SKM-1 treated with dmso at 0.1 percent for 144 hours (cell line): ENCODE results near the gene SMC1B.
"Not testable (repeated sequence)": the region's sequence is repeated elsewhere in the genome, so short reads cannot be mapped to it uniquely, and the experiment has no call there.

ENCODE experiments used
- DNase-seq: peaks from one replicate; lab custom pipeline; 2025; ENCODE audit not compliant: unreplicated experiment; lab: John Stamatoyannopoulos, UW

The SMC1B gene

DNA sequence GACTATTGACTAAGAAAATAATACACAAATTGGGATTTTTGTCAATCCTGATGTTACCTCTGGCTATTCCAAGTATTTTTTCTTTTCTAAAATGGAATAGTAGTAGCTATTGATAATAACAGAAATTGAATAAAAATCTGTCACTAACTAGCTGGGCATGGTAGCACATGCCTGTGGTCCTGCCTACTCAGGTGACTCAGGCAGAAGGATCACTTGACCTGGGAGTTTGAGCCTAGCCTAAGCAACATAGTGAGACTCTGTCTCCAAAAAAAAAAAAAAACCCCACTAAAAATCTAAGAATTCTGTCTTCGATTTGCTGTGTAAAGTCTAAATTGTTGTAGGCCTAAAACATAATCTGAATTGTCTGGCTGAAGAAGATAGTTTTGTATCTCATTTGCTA, 61.4 kb downstream of the SMC1B start:
- DNase-seq: no peak

DNA sequence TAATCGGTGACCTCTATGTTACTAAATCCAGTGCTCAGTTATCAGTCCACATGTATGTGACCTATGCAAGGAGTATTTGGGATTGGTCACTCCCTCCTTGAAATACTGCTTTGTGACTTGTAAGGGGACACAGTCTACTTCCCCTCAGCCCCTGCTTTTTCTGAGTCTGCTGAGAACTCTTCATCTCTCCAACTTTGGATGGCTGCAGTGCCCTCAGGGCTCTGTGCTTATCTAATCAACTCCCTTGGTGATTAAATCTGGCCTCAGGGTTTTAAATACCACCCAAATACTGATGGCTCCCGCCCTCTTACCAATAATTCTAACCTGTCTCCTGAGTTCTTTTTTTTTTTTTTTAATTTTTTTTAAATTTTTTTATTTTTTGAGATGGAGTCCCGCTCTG, 63.5 kb downstream of the SMC1B start:
- no peak for DNase-seq

DNA sequence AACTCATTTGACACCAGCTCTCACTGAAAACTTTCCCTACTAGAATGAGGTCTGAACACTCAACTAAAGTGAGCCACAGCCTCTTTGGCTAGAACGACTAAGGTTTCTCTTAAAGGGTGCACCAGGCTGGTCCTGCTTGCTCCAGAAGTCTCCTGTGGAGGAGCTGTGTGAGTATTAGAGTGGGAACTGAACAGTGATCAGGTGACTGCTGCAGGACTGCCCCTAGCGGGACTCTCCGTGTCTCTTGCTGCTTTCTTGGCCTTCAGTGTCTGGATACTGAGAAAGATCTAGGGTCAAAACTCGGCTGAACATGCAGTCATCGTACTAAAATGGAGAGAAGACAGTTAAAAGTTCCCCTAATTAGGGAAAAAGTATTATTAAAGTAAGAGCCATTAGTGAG, 69.1 kb downstream of the SMC1B start:
- no peak for DNase-seq

DNA sequence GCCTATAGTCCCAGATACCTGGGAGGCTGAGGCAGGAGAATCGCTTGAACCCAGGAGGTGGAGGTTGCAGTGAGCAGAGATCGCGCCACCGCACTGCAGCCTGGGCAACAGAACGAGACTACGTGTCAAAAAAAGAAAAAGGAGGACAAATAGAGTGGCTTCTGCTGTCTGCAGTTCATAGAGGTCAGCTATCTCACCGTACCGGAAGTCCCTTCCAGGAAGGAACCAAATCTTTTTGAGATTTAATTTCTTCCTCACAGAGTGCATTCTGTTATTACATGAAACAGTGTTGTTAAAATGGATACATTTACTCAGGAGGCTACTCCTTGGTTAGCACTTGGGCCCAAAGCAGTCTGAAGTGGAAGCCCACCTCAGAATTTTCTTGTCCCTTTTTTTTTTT, 70.3 kb downstream of the SMC1B start:
- DNase-seq: no peak

DNA sequence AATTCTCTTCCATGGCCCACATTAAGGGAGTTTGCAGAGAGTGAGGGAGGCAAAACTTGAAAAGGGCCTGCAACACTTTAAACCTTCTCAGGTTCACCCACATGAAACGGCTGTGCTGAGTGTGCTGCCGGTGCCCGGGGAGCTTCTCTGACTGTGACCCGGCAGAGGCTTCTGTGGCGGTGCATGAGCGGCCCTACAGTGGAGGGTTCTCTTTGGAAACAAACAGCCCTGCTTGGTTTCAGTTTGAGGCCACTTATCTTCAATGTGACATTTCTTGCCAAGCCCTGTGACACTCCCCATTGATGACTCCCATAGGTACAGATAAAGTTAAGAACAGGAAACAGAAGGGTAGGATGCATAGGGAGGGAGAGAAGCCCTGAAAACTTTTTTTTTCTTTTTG, 71.9 kb downstream of the SMC1B start:
- no peak for DNase-seq

DNA sequence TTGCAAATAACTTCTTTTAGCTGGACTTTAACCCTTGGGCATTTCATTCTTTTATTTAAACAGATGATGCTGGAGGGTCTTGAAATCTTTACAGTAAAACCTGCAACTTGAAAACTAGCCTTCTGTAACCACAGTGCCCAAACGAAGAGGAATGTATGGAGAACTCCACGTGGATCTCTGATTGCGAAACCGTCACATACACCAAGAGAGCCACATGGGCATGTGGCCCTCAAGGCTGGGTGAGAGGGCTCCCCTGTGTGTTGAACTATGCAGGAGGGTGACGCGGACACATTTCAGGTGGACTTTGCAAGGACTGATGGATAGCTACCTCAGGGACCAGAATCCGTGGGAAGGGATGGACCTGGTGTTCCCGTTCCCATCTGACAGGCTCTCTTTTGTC, 73.1 kb downstream of the SMC1B start:
- no peak for DNase-seq

DNA sequence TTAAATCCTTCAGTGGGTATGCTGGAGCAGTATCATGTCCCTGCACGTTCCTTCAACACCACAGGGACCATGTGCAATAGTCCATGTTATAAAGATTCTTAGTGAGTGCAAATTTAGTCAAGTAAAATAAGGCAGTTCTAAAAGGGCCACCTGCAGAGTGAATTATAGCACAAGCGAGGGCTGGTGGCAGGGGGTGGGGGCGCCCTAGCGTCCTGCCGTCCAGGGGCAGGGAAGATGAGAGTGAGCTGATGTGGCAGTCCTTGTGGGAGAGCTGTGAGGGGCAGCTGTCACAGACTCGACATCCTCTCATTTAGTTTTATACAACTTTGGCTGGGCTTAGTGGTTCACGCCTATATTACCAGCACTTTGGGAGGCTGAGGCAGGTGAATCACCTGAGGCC, 74.6 kb downstream of the SMC1B start:
- no peak for DNase-seq

DNA sequence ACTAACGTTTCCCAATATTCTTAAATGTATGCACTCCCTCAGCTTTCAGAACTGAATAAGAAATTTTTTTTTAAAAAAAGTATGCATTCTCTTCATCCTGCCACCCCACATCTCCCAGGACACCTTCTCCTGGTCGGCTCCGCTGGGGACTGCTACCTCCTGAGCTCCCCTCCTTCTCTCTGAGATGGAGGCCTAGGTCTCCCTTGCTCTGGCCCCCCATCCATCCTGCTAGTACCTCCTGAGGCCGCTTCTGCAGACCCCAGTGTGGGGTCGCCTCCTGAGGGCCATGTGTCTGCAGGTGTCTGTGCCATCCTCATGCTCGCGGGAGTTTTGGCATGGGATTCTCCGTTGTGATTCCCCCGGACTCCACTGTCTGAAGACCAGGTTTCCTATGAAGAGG, 75.9 kb downstream of the SMC1B start:
- DNase-seq: no peak

DNA sequence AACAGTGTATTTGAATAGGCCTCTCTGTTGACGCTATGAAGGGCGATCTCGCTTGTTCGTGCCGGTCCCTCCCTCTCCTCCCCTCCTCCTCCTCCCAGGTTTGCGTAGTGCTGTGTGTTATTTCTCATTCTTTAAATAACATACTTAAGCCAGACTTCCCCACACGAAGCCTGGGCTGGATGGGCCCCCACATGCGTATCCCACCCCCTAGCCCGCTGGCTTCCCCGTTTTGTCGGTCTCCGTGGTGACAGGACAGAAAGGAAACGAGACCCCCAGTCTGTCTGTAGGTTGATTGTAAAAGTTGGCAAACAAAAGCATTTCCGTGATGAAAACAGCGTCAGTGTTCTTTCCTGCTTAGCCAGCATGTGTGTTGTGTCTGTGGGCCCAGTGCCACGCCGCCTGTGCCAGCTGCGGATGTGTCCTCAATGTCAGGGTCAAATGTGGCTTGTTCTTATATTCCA, 76.4 kb downstream of the SMC1B start:
- DNase-seq: no peak

DNA sequence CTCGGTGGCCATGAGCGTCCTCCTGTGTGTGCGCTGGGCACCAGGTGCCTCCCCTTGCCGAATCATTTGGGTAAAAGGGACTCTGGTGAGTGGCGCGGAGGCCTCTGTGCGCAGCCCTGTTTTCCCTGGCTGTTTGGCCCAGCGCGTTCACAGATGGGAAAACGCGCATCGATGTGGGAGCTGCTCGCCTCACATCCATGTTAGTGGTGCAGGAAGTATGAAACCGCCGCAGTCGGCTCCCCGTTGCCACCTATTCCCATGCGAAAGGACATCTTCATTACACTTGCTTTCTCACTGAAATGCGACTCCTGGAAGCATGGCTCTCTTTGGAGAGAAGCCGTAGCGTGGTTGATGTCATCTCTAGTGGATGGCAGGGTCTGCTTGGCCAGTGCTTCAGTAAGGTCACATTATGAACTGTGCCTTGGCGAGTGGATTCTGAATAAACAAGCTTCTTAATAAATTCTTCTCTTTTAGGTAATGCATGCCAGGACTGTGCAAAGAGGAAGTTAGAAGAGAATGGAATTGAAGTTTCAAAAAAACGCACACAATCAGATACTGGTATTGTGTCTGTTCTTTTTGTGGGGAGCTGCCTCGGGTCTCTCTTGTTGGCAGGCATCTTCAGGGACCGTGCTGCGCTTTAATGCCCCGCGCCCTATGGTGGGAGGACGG, 77.4 kb downstream of the SMC1B start:
- DNase-seq: no peak

DNA sequence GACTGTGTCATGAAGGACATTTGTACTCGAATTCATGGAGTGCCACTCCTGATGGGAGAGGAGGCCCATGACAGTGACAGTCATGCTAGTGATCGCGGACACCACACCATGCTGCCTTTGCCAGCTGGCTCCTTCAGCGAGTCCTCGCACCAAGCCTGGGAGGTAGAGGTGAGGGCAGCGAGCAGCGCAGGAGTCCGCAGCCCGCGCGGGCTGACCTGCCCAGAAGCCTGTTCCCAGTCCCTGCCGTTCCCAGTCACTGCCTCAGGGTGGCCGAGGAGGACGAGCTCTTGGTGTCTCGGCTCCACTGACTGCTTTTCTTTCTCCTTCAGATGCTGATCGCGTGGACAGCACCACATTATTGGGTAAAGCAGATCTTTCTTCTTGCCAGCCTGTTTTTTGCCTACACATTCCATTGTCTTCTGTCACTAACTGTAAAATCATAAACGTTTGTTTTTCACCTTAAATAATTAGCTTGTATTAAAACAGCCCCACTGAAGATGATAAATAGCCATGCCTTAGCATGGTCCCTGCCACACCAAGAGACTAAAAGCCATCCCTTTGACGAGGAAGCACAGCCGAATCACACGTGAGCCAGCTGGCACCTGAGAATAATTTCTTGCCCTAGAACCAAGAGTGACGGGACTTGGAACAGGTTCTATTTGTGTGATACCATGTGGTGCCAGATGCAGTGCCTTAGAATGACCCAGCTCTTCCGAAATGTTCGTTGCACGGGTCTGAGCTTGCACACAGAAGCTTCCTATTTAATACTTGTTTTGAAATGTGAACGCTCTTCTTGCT, 78.2 kb downstream of the SMC1B start:
- DNase-seq: no peak

DNA sequence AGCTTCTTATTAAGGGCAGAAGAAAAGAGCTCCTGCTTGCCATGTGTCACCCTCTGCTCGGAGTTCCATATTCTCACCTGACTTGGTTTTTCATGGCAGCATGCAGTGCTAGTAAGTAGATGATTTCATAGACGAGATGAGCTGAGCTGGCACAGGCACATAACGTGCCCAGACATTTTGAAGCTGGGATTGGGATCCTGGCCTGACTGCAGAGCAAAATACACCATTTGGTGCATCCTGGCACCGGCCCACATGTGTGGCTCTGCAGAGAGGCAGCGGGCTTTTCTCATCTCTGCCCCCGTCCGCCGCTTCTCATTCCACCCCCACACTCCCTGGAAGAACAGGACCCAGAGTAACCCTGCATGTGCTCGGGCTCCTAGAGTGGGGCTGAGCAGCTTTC, 78.9 kb downstream of the SMC1B start:
- DNase-seq: no peak

DNA sequence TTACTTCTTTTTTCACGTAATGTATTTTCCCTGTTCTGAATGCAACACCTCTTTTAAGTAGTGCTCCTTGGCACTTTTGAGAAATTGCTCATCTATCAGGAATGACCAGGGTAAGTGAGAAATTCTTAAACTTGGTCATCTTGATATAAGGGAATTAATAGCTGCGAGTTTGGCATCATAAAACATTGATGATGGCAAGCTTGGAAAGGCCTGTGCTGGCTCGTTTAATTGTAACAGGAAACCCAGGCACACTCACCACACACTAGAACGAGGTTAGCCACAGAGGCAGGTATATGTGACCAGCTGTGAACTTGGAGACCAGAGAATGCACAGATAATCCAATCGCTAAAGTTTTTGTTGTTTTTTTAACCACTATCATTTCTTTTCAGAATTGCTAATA, 79.3 kb downstream of the SMC1B start:
- no peak for DNase-seq

DNA sequence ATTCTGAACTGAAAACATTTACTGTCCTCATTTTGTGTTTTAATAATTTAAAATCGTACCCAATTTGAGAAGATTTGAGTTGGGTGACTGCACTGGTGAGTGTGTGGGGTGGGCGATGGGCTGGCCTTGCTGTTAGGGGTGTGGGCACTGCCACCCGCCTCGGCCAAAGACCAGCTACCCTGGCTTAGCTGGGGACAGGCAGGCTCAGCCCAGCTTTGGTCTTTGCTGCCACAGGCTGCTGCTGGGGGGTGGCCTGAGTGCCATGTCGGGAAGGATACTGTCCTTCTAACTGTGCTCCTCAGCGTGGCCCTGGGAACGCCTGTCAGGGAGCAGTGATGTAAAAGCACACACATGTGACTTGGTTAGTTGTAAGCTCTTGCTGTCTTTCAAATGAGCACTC, 81.4 kb downstream of the SMC1B start:
- DNase-seq: no peak

DNA sequence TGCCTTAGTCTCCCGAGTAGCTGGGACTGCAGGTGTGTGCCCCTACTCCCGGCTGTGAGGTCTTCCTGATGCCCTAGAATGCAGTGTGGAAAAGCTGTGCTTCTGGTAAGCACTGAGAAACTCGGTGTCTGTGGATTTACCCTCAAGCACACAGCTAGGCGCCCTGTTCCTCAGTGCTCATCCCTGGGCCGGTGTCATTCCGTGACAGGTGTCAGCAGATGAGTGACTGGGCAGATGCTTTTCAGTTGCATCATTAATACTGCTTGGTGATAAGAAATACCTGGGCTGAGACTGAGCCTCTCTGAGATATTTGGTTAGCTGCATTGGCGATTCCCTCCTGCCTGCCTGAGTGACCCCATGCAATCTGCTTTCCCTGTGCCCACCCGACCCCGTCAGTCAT, 81.9 kb downstream of the SMC1B start:
- no peak for DNase-seq

DNA sequence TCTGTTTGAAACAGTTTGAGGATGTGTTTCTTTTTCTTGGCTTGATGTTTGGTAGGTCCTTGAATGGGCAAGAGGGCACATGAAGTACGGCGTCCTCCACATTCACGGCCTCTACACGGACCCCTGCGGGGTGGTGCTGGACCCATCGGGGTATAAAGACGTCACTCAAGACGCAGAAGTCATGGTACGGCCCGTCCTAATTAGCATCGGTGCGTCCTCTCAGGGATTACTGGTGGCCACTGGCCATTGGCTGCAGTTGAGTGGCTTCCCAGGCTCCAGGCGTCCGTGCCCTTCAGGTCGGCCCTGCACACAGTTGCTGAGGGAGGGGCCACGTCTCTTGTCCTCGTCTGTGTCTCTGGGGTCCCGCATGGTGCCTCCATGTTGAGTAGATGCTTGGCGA, 82.9 kb downstream of the SMC1B start:
- DNase-seq: no peak

DNA sequence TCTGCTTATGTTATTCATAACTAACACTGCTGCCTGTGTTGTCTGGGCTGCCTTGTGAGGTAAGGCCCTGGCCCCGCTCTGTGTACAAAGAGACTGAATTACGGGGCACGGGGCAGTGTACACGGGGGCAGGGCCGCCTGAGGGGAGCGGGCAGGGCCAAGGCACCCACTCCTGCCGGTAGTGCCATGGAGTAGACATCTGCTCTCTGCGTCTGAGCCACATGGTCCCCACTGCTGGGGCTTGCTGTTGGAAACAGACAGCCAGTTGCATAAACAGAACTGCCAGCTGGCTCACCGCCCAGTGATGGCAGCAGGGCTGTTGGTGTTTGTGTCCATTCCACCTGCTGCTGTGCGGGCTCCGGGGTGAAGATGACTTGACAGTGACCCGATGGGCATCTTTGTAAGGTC, 83.9 kb downstream of the SMC1B start:
- no peak for DNase-seq

DNA sequence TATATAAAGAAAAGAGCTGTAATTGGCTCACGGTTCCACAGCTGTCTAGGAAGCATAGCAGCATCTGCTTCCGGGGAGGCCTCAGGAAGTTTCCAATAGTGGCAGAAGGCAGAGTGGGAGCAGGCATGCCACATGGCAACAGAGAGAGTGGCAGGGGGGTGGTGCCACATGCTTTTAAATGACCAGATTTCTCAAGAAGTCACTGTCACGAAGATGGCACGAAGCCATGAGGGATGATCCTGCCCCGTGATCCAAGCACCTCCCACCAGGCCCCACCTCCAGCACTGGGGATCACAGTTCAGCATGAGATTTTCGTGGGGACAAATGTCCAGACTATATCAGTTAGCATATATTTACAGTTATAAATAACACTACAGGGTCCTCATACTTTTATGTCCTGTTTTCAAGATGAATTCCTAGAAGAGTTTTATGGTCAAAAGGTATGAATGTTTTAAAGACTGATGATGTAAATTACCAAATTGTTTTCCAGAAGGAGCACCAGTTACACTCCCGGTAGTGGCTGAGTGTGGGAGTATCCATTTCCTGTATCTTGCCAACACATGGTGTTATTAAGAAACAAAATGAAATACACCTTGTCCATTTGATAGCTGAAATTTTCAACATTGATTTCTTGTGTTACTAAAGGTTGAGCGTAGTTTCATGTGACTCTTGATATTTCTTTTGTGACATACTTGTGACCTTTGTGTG, 84.4 kb downstream of the SMC1B start:
- no peak for DNase-seq

DNA sequence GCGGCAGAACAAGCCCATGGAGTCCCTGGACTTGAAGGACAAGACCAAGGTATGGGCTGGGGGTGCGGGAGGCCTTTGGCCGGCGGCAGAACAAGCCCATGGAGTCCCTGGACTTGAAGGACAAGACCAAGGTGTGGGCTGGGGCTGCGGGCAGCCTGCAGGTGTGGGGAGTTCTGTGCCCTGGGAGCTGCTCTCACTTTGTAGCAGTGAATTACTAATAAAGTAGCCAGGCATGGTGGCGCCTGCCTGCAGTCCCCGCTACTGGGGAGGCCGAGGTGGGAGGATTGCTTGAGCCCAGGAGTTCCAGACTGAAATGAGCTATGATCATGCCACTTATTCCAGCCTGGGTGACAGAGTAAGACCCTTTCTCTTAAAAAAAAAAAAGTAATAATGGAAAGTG, 85.1 kb downstream of the SMC1B start:
- not testable (repeated sequence) for DNase-seq

DNA sequence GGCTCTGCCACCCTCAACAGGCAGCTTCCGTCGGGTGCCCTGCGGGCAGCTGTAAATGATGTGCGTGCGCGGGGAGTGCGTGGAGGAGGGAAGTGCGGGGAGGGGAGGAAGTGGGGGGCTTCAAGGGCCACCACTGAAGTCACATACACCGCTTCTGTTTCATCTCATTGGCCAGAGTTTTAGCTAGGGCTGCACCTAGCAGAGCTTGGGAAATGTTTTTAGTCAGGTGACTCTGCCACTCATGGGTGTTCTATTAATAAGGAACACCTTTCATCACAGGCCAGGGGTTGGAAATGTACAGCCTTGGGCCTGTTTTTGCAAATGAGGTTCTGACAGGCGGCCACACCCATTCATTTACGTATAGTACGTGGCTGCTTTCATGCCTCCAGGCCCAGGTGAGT, 89.1 kb downstream of the SMC1B start:
- DNase-seq: no peak

DNA sequence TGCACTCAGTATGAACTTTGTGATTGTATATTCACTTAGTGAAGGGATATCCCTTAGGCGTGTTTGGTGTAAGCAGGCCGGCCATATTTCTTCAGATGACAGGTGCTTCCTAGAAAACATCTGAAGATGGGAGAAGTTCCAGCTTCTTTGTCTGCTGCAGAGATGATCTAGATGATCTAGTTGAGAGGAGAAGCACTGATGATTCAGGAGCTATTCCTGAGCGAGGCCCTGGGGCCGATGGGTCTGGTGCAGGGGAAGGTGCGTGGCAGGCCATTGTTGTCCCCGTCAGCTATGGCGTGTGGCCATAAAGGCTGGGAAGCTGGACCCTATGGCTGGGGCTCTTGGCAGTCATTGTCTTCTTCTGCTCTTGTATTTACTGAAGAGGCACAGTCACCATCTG, 89.7 kb downstream of the SMC1B start:
- DNase-seq: no peak

DNA sequence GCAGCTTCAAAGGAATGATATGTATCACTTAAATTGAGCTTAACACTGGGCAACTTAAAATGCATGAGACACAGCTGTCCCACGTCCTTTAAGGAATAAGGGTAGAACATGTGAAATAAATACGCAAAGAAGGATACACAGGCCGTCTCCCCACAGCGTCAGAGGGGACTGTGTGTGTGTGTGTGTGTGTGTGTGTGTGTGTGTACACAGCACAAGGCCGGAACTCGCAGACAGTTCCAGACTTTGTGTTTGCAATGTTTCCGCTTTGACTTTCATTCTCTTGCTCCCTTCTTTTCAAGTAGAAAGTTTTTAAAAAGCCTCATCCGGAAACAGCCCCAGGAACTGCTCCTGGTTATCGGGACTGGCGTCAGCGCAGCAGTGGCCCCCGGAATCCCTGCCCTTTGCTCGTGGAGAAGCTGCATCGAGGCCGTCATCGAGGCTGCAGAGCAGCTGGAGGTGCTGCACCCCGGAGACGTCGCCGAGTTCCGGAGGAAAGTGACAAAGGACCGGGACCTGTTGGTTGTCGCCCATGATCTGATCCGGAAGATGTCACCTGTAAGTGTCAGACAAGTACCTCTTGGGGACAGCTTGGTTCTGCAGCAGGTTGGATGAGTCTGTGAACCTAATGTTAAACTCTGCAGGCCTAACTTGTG, 90.4 kb downstream of the SMC1B start:
- DNase-seq: no peak
